Activated CD4-positive, alpha-beta T cell treated with anti-CD3 and anti-CD28 coated beads, Interleukin-2, amount 50 U/mL, for 48 hours (primary cell): ENCODE data around the gene ANO4.
"Not testable (repeated sequence)": the region's sequence is repeated elsewhere in the genome, so short reads cannot be mapped to it uniquely, and the experiment has no call there.

ENCODE experiments used
- DNase-seq, 2 experiments: peaks; one replicate each; pipeline ENCODE4 v3.0.0-alpha.2; 2020

Gene ANO4

DNA sequence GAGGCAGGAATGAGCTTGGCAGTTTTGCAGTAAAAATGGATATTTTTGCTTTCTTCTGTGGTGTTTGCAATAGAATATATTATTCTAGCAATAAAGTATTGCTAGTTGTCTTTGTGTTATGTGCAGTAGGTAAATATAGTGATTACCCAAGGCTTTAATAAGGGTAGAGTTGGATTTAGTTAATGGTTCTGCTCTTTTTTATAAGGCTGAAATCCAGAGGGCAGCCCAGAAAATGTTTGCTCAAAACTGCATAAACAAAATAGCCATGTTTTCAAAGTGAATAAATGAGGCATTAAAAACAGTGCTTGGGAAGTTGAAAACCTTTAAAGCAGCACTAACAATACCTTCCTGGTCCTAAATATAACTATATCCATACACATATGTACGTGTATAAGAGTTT, 253.1 kb downstream of the ANO4 start:
- no peak for DNase-seq

DNA sequence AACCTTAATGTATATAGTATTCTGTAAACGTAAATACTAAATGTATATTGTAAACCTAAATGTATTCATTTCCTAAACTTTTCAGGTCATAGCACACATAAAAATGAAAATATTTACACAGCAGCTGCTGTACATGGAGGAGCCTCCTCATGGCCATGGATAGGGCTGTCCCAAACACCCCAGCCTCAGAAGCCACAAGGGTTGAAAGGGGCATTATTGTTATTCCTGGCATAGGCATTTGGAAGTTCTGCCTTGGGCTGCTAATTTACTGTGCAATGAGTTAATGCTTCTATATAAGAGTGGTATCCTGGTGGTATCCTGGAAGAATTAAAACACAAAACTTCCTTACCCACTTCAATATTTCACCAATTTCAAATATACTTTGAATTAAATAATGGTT, 256.1 kb downstream of the ANO4 start:
- no peak for DNase-seq

DNA sequence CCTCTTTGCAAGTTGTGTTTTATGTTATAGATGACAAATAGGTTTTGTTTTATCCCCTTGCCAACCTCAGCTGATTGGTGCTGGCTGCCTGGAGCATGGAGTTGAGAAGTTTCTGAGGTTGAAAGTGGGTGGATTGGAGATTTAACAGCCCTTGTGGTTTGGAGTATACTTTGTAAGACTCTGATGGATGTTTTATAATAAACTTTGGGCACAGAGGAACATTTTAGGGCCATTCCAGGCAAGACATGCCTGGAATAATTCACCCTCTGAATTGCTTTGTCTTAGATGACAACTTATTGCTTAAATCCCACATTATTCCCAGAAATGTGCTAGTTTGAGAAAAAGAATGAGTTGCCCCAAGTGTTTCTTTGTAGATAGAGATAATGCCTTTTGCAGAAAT, 256.6 kb downstream of the ANO4 start:
- DNase-seq = no peak

DNA sequence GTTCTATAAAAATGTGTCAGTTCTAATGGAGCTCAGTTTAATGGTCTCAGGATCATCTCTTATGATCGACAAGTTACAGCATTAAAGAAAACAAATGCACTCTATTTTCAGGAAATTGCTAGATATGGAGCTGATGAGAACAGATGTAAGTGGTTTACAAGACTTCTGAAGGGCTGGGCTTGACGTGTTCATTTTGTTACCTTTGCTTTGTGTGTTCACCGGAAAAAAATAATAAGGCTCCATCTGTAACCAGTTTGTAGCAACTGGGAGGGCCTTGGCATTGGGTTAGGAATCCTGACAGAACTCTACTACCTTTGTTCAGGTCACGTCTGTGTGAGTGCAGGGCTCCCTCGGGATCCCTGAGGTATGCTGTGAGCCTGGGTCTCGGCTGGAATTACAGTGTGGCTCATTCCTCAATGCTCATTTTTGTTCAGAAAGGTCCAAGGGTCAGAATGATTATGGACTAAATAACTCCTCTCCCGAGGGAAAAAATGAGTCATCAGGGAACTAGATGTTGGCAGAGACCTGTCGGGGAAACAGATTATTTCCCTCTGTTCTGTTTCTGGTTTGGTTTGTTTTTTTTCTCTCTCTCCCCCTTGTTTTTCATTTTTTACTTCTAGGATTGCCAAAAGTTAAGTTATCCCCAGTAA, 257.4 kb downstream of the ANO4 start:
- DNase-seq = no peak

DNA sequence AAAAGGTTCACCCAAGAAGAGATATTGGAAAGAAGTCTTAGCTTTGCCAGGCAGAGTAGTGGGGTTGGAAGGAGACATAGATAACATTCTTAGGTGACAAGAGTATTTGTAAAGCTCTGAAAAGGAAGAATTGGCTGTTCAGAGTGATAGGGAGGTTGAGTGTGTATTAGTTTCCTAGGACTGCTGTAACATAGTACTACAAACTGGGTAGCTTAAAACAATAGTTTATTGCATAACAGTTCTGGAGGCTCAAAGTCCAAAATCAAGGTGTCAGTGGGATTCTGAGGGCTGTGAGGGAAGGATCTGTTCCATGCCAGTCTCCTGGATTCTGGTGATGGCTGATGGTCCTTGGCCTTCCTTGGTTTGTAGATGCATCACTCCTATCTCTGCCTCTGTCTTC, 258.6 kb downstream of the ANO4 start:
- DNase-seq = no peak

DNA sequence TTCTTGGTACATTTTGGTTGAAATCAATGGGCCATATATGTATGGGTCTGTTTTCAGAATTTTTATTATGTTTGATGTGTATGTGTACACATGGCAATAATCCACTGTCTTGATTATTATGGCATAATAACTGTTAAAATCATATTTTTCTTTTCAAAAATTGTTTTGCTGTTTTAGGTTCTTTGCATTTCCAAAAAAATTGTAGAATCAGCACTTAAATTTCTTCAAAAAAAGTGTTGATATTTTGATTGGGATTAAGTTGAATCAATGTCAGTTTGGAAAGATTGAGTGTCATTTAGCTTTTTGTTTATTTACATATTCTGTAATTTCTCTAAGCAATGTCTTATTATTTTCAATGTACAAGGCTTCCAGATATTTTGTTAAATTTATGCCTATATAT, 261.4 kb downstream of the ANO4 start:
- no peak for DNase-seq

DNA sequence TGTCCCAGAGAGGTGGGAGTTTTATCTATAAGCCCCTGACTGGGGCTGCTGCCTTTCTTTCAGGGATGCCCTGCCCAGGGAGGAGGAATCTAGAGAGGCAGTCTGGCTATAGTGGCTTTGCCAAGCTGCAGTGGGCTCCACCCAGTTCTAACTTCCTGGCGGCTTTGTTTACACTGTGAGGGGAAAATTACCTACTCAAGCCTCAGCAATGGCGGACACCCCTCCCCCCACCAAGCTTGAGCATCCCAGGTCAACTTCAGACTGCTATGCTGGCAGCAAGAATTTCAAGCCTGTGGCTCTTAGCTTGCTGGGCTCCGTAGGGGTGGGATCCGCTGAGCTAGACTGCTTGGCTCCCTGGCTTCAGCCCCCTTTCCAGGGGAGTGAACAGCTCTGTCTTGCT, 267.9 kb downstream of the ANO4 start:
- not testable (repeated sequence) for DNase-seq

DNA sequence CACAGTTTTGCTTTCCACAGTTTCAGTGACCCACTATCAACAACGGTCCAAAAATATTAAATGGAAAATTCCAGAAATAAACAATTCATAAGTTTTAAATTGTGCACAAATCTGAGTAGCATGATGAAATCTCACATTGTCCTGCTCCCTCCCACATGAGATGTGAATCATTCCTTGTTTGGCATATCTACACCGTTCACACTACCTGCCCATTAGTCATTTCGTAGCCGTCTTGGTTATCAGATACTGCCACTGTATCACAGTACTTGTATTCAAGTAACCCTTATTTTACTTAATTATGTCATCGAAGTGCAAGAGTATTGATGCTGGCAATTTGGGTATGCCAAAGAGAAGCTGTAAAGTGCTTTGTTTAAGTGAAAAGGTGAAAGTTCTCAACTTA, 270.1 kb downstream of the ANO4 start:
- no peak for DNase-seq

DNA sequence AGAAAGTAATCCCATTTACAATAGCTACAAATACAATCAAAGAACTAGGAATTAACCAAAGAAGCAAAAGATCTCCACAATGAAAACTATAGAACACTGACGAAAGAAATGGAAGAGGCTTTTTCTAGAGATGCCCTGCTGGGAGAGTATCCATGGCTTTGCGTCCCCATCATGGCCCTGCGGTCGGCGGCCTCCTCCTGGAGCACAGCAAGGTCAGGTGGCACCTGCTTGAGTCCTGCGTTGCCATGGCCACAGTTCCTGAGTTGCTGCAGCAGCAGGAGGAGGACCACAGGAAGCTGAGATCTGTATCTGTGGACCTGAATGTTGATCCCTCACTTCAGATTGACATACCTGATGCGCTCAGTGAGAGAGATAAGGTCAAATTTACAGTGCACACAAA, 271.9 kb downstream of the ANO4 start:
- no peak for DNase-seq

DNA sequence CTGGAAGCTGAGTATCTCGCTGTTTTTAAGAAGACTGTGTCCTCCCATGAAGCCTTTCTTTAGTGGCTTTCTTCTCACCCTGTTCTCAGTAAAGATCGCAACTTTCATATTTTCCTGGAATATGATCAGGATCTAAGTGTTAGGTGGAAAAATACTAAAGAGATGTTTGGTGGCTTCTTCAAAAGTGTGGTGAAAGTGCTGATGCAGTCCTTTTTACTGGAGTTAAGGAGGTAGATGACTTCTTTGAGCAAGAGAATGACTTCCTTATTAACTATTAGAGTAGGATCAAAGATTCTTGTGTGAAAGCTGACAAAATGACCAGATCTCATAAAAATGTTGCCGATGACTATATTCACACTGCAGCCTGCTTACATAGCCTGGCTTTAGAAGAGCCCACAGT, 273.8 kb downstream of the ANO4 start:
- no peak for DNase-seq

DNA sequence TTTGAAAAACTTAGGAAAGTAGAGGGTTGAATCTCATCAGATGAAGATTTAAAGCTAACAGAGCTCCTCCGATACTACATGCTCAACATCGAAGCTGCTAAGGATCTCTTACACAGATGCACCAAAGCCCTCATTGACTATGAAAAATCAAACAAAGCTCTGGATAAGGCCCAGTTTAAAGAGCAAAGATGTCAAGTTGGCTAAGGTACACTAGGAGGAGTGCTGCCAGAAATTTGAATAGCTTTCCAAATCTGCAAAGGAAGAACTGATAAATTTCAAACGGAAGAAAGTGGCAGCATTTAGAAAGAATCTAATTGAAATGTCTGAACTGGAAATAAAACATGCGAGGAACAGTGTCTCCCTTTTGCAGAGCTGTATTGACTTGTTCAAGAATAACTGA, 274.3 kb downstream of the ANO4 start:
- DNase-seq = no peak

DNA sequence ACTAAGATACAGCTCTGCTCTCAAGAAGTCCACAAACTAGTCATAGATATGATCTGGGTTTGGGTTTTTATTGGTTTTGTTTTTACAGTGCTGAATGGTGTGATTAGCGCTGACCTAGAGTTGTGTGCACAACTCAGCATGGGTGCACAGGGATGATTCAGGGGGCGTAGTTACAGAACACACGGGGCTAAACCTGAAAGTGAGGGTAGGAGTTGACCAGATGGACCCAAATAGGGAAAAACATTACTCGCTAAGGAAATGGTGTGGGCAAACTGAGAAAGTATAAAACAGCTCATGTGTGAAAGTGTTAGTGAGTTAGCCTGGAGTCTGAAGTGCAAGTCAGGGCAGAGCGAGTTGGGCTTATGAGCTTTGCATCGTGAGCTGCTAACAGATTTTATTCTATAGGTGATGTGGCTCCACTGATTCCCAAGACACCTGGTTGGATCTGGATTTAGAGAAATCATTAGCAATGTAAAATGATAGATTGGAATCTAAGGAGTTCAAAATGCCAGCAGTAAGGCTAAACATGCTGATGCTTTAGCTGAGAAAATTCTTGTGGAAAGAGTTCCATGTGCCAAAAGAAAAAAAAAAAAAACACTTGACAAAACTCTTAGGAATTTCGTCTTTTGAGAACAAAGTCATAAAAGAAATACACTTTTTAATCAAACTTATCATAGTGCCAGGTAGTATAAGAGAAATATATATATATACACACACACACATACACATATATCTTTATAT, 280.5 kb downstream of the ANO4 start:
- no peak for DNase-seq

DNA sequence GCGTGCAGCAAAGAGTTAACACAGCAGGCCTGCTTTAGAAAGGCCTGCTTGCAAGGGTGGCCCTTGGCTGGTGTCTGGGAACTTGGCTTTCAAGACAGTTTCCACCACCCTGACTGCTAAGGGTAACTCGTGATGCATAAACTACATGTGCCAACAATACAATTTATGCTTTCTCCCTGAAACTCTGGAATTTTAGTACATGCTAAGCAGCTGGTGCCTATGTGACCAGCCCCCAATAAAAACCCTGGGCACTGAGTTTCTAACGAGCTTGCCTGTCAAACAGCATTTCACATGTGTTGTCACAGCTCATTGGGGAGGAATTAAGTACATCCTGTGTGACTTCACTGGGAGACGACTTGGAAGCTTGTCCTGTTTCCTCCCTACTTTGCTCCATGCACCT, 282.3 kb downstream of the ANO4 start:
- DNase-seq = no peak

DNA sequence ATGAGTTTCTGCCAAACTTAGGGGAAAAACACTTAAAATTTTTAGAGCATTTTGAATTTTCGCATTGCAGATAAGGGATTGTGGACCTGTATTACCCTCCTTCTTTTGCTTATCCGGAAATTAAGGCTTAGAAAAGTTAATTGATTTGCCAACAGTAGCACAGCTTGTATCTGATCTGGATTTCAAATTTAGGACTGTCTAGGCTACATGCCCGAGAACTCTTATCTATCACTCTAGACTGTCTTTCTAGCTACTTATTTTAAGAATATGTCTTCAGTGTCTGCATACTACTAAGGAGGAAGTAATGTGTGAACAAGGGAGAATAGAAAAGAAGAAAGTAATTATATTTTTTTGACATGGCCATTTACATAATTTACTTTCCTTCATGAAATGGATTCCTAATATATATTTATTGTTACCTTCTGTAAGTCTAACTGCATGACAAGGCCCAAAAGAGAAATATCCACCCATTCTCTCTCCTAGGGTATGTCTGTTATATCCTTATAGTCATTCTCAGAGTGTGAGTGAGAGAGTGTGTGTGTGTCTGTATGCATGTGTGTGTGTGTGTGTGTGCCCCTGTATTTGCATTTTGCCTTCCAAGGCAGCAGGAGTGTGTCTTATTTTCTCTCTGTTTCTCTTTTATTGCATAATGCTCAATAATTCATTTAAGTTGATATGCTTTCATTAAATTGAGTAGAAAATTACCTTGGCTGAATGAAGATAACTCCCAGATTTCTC, 283.4 kb downstream of the ANO4 start:
- no peak for DNase-seq

DNA sequence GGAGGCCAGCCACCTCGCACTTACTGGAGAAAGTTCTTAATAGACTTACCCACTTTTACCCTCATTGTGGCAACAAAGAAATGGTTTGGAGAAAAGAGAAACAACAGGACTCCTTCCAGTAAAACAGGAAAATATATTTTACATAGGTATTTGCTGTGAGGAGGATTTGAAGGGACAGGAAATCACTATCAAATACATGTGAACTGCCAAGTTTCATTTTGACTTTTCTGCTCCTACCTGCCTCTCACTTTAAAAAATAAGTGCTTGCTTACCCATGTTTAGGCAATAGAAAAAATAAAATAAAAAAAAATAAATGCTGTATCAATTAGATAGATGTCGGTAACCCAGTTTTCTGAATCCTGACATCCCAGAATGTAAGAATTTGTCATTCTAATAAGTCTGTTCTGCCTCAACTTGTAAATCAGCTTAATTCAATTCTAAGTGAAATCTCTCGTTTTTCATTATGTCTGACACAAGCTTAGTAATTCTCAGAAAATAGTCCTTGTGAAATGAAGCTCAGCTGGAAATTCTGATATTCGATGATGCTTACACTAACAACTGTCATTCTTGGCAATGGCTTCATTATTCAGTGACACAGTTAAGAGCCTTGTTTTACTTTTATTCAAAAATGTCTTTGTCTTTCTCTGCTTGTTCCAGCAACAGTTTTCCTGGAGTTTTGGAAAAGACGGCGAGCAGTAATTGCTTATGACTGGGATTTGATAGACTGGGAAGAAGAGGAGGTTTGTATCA, 284.1 kb downstream of the ANO4 start:
- DNase-seq = no peak

DNA sequence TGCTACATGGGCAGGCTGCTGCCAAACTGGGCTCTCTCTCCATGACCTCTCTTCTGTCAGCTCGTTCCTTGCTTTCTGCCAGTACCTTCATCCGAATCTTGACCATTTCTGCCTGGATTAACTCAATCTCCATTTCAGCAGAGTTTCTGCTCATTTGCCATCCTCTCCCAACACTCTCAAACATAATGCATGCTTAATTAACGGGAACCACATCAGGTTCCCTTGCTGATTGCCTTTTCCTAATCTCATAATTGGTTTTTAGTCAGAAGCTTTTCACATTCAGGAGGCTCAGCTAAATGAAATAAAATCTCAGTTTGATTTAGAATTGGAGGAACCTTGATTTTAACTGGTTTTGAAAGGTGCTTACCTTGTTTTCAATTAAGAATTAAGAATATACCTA, 288.1 kb downstream of the ANO4 start:
- no peak for DNase-seq

DNA sequence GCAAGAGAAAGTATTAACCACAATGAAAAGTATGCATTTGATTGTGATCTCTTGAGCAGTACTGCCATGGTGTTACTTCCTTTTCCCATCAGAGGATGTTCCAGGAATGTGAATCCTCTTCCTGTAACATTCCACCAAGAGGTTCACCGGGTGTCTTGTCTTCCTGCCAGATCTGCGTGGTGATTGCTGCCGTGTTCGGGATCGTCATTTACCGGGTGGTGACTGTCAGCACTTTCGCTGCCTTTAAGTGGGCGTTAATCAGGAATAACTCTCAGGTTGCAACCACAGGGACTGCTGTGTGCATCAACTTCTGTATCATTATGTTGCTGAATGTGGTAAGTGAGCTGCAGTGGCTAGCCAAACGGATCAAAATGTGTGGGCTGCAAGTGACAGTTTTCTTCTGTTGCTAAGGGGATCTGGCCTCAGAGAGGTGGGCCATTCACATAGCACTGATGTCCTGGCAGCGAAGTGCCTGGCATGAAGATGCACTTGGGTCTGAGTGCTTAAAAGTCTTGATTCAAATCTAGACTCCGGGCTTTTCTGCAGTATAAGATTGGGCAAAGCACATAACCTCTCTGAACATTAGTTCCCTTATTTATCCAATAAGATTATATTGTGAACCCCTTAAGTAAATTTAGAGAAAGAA, 292.0 kb downstream of the ANO4 start:
- DNase-seq = peak in 1 of 2 experiments; percentile 3

DNA sequence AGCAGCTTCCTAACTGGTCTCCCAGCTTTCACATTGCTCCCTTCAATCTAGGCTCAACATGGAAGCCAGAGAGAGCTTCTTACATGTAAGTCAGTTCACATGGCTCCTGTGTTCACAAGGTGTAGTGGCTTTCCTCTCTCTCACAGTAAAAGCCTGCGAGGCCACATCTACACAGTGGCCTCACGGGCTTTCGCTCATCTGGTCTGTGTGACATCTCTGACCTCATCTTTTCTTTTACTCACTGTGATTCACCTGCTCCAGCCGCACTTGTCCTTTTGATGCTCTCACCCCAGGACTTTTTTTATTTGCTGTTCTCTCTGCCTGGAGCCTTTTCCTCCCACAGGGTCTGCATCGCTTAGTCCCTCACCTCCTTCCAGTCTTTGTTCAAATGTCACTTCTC, 293.3 kb downstream of the ANO4 start:
- DNase-seq = no peak

DNA sequence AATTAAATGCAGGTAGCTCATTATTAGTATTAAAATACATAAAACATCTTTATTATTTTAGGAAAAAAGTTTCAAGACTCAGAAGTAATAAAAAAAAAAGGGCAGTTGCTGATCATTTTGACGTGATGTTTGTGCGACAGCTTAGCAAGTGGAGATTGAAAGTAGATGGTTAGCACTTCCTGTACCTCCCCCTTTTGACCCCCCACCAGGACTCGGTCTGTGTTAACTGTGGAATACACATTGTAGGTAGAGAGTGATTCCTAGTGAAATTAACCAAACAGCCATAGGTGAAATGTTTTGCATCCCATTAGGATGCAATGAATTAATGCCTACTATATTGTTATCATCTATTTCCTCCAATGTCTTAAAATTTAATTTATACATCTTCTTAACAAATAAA, 294.7 kb downstream of the ANO4 start:
- DNase-seq = no peak

DNA sequence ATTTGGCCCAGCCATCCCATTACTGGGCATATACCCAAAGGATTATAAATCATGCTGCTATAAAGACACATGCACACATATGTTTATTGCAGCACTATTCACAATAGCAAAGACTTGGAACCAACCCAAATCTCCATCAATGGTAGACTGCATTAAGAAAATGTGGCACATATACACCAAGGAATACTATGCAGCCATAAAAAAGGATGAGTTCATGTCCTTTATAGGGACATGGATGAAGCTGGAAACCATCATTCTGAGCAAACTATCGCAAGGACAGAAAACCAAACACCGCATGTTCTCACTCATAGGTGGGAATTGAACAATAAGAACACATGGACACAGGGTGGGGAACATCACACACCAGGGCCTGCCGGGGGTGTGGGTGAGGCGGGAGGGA, 295.6 kb downstream of the ANO4 start:
- not testable (repeated sequence) for DNase-seq

DNA sequence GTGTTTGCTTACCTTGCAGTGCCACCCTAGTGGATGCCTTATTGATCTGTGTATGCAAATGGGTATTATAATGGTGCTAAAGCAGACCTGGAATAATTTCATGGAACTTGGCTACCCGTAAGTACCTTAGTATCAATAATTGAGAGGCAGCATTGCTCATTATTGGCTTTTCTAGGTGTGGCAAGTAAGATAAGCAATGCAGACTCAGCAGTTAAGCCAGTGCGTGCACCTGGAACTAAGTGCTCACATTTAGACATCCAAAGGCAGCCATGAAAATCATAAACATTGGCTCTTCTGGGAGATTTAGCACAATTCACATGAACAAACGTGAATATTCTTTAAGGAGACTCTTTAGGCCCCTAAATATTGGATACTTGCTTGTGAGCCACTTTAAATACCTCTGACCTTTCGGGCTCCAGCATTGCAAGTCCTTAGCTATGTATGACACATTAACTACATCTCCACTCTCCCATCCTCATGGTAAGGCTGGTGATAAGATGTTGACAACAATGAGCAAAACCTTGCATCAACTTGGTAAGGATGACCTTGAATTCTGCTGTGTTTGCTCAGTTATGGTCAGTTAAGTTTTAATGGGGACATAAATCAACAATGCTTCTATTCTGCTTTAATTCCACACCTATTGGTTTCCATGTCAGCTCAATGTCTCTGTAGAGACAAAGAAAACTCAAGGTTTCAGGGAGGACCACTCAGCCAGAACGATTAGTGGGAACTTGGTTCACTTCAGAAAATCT, 303.4 kb downstream of the ANO4 start:
- DNase-seq = no peak
